ENCODE results near the gene ARHGAP15. TPM values are rescaled to one million over a fixed set of nuclear protein-coding genes. Genes with fewer than 3 reads are reported as not detected.

Gene ARHGAP15
- total RNA-seq, 1 donor from 2014 or later, result not detected

GRCh38 chr2:143808166-143808565 is 678.9 kb downstream of the ARHGAP15 start:
- DNase-seq (ENCODE audit: low read depth), result no peak
- no peak overlapping the region for H3K4me3 ChIP-seq (ENCODE audit: low read depth, low read length)

GRCh38 chr2:143815082-143815481 is 685.9 kb downstream of the ARHGAP15 start:
- no peak for TF ChIP-seq CTCF (IDR thresholded peaks at IDR 0.05; ENCODE audit: insufficient read depth, low read length, poor library complexity, severe bottlenecking)
- H3K27me3 ChIP-seq (ENCODE audit: control insufficient read depth, insufficient read depth, low read length), result no peaks in the 10 kb centered on the region
- DNase-seq (ENCODE audit: low read depth), result no peak
- H3K4me3 ChIP-seq (ENCODE audit: low read depth, low read length), result no peak overlapping the region
- H3K36me3 ChIP-seq (ENCODE audit: control insufficient read depth, insufficient read depth, low read length), result no peaks in the 10 kb centered on the region

More at GRCh38 chr2:143808166-143808565, 678.9 kb downstream of the ARHGAP15 start:
- TF ChIP-seq CTCF (IDR thresholded peaks at IDR 0.05; ENCODE audit: insufficient read depth, low read length, poor library complexity, severe bottlenecking), result no peak
- Histone ChIP-seq H3K36me3 (ENCODE audit: control insufficient read depth, insufficient read depth, low read length) (no peaks in the 10 kb centered on the region), H3K27me3 (ENCODE audit: control insufficient read depth, insufficient read depth, low read length) (no peaks in the 10 kb centered on the region)

- H3K36me3 ChIP-seq (ENCODE audit: control insufficient read depth, insufficient read depth, low read length), result no peaks in the 10 kb centered on the region
- no peak for DNase-seq (ENCODE audit: low read depth)
- H3K4me3 ChIP-seq (ENCODE audit: low read depth, low read length), result no peak overlapping the region
- no peak for TF ChIP-seq CTCF (IDR thresholded peaks at IDR 0.05; ENCODE audit: insufficient read depth, low read length, poor library complexity, severe bottlenecking)
- H3K27me3 ChIP-seq (ENCODE audit: control insufficient read depth, insufficient read depth, low read length), result no peaks in the 10 kb centered on the region
These were observed 687.7 kb downstream of the ARHGAP15 start for GRCh38 chr2:143816916-143817315.

Data from kidney epithelial cell (primary cell).